CD14-positive monocyte (primary cell): Measurements from ENCODE around the gene CDHR5. TPM values are rescaled to one million over a fixed set of nuclear protein-coding genes. Genes with fewer than 3 reads are reported as not detected.
A peak's percentile ranks its signal among the peaks of the same experiment; 100 is the strongest.

Experiments used
- DNase-seq, 3 donors: peaks; one replicate each; pipeline ENCODE4 v3.0.0-alpha.2; 2011 to 2022
- H2AFZ ChIP-seq: 2 replicates; pipeline ENCODE4 v1.6.0; 2012; ENCODE audit warnings: mild to moderate bottlenecking, low read depth, low read length, inconsistent platforms; ENCODE audit not compliant: insufficient read depth, poor library complexity, severe bottlenecking
- H3K27ac ChIP-seq, 2 donors: 1 replicate in 1 of 2; 2 replicates in 1 of 2; pipeline ENCODE4 v1.5.1; 2012 to 2013; ENCODE audit warnings: low read length in 2 of 2, control low read depth in 1 of 2, inconsistent platforms in 1 of 2, low read depth in 1 of 2, mild to moderate bottlenecking in 1 of 2
- H3K27me3 ChIP-seq, 2 donors: one replicate each; pipeline versions ENCODE4 v1.6.0 to v1.6.1; 2011 to 2013; ENCODE audit warnings: low read length in 2 of 2; ENCODE audit not compliant: control insufficient read depth in 2 of 2, insufficient read depth in 2 of 2
- H3K36me3 ChIP-seq, 2 donors: replicated peaks in 1 of 2; 1 replicate in 1 of 2; 2 replicates in 1 of 2; pipeline versions ENCODE4 v1.5.1 to v1.6.1; 2012 to 2013; ENCODE audit warnings: low read length in 2 of 2, control low read depth in 1 of 2, inconsistent platforms in 1 of 2, mild to moderate bottlenecking in 1 of 2; ENCODE audit not compliant: insufficient read depth in 2 of 2, control insufficient read depth in 1 of 2
- H3K4me1 ChIP-seq, 2 donors: 1 replicate in 1 of 2; 2 replicates in 1 of 2; pipeline versions ENCODE4 v1.5.1 to v1.6.1; 2012 to 2013; ENCODE audit warnings: low read length in 2 of 2, control low read depth in 1 of 2, inconsistent platforms in 1 of 2, mild to moderate bottlenecking in 1 of 2, moderate library complexity in 1 of 2; ENCODE audit not compliant: insufficient read depth in 2 of 2, control insufficient read depth in 1 of 2
- H3K4me2 ChIP-seq: replicated peaks from 2 replicates; pipeline ENCODE3; 2012; ENCODE audit warnings: low read length, moderate library complexity, mild to moderate bottlenecking; ENCODE audit not compliant: poor library complexity, severe bottlenecking; ENCODE audit errors: extremely low read depth
- H3K4me3 ChIP-seq, 3 experiments: fragments of 200-600 bp in 1 of 3; sonication (generic) in 1 of 3; replicated peaks in 1 of 3; 1 replicate in 2 of 3; 2 replicates in 1 of 3; pipeline ENCODE4 v1.5.1; 2011 to 2013; ENCODE audit warnings: low read length in 3 of 3, mild to moderate bottlenecking in 3 of 3, control low read depth in 2 of 3, low read depth in 2 of 3, inconsistent platforms in 1 of 3, moderate library complexity in 1 of 3
- H3K79me2 ChIP-seq: 2 replicates; pipeline ENCODE4 v1.6.0; 2012; ENCODE audit warnings: mild to moderate bottlenecking, control low read depth, inconsistent platforms, low read length, moderate library complexity; ENCODE audit not compliant: insufficient read depth
- H3K9ac ChIP-seq: 2 replicates; pipeline ENCODE4 v1.6.0; 2017; ENCODE audit warnings: low read length, mild to moderate bottlenecking; ENCODE audit not compliant: insufficient read depth, poor library complexity, severe bottlenecking
- H3K9me3 ChIP-seq, 2 donors: replicated peaks in 1 of 2; 1 replicate in 1 of 2; 2 replicates in 1 of 2; pipeline versions ENCODE4 v1.5.1 to v1.6.1; 2012 to 2013; ENCODE audit warnings: low read length in 2 of 2, control low read depth in 1 of 2; ENCODE audit not compliant: control insufficient read depth in 1 of 2, insufficient read depth in 1 of 2
- H4K20me1 ChIP-seq: 2 replicates; pipeline ENCODE4 v1.6.0; 2012; ENCODE audit warnings: mild to moderate bottlenecking, low read length, control low read depth, moderate library complexity; ENCODE audit not compliant: insufficient read depth
- H3K27ac Mint-ChIP-seq, 7 donors: one replicate each; pipeline ENCODE4 v1.8.0; 2020; ENCODE audit warnings: mild to moderate bottlenecking in 7 of 7, mixed read lengths in 7 of 7, moderate library complexity in 6 of 7, inconsistent platforms in 2 of 7
- H3K27me3 Mint-ChIP-seq, 3 donors: one replicate each; pipeline ENCODE4 v1.8.0; 2021 to 2022; ENCODE audit warnings: low read depth in 3 of 3, mild to moderate bottlenecking in 3 of 3, mixed read lengths in 3 of 3, moderate library complexity in 3 of 3, inconsistent platforms in 1 of 3
- H3K36me3 Mint-ChIP-seq, 2 donors: one replicate each; pipeline ENCODE4 v1.8.0; 2020; ENCODE audit warnings: mixed read lengths in 2 of 2, inconsistent platforms in 1 of 2, mild to moderate bottlenecking in 1 of 2
- H3K4me1 Mint-ChIP-seq: one replicate; pipeline ENCODE4 v1.8.0; 2020; ENCODE audit warnings: mild to moderate bottlenecking, mixed read lengths
- H3K4me3 Mint-ChIP-seq, 2 donors: one replicate each; pipeline ENCODE4 v1.8.0; 2020; ENCODE audit warnings: mild to moderate bottlenecking in 2 of 2, mixed read lengths in 2 of 2, moderate library complexity in 1 of 2
- H3K9me3 Mint-ChIP-seq, 7 donors: one replicate each; pipeline ENCODE4 v1.8.0; 2020 to 2022; ENCODE audit warnings: mixed read lengths in 7 of 7, mild to moderate bottlenecking in 6 of 7, moderate library complexity in 6 of 7, inconsistent platforms in 2 of 7
- WGBS: methylation state at CpG from one replicate; pipeline ENCODE4 v1.1.5; 2013; ENCODE audit warnings: missing lambda C conversion rate; ENCODE audit not compliant: insufficient coverage; 5-methylcytosine and 5-hydroxymethylcytosine counted together
- intact Hi-C, 2 donors: fragments of 100-400 bp; cut with micrococcal nuclease; formaldehyde crosslinking; loops; one replicate each; pipeline versions ENCODE4 v1.15.0 to v1.15.1; 2023
- polyA plus RNA-seq, 3 donors: library from polyadenylated mRNA; depleted of rRNA in 1 of 3; unstranded in 2 of 3; stranded (reverse) in 1 of 3; fragments of 300-500 nt in 2 of 3; fragments of >200 nt in 1 of 3; fragmentation: Illumina TruSeq in 2 of 3; gene quantifications; 1 replicate in 2 of 3; 2 replicates in 1 of 3; pipeline ENCODE4 v1.2.3, GENCODE V29; 2012 to 2021
- TF ChIP-seq, protein P1 (sequence below): fragments of 200-600 bp; IDR thresholded peaks from one replicate; pipeline ENCODE4 v1.8.0; 2022; ENCODE audit warnings: antibody characterized with exemption, mild to moderate bottlenecking

CDHR5 gene
- polyA plus RNA-seq, 3 donors = 0.18 to 0.43 (median 0.18) TPM

DNA sequence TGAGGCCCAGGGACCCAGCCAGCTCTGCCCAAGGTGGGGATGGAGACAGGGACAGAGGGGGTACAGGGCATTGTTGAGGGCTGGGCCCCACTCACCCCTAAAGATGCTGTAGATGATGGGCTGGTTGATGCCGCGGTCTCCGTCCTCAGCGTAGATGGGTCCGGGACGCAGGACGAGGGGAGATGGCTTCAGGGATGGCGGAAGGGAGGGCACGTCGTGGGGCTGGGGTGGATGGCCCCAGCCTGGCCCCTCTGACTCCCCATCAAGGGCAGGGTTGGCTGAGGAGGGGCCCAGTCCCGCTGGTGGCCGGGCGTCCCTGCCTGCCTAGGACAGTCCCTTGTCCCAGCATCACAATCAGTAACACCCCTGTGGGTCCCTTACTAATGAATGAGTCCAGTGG is 4.6 kb downstream of the CDHR5 start:
- Mint-ChIP-seq H3K27ac (peak overlapping the region in 2 of 7 donors; percentile 14 to 42), H3K9me3 (no peaks in the 10 kb centered on the region)
- intact Hi-C loops = no loop called here

DNA sequence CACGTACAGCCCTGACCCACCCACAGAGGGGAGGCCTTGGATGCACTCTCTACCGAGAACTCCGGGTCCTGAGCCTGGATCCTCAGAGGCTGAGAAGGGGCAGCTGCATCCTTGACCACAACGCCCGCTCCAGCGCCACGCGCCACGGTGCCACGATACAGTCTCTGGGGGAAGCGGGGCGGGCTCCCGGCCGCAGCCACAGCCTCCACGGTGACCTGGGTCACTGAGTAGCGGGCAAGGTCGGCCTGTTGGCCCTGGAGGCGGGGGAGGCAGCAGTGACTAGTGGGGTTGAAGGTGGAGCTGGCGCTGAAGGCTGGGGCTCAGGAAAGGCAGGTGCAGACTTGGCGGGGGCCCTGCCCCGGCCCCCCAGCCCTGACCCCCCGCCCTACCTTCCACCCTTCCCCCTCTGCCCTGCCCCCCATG is 5.1 kb downstream of the CDHR5 start:
- TF ChIP-seq, protein P1, sequence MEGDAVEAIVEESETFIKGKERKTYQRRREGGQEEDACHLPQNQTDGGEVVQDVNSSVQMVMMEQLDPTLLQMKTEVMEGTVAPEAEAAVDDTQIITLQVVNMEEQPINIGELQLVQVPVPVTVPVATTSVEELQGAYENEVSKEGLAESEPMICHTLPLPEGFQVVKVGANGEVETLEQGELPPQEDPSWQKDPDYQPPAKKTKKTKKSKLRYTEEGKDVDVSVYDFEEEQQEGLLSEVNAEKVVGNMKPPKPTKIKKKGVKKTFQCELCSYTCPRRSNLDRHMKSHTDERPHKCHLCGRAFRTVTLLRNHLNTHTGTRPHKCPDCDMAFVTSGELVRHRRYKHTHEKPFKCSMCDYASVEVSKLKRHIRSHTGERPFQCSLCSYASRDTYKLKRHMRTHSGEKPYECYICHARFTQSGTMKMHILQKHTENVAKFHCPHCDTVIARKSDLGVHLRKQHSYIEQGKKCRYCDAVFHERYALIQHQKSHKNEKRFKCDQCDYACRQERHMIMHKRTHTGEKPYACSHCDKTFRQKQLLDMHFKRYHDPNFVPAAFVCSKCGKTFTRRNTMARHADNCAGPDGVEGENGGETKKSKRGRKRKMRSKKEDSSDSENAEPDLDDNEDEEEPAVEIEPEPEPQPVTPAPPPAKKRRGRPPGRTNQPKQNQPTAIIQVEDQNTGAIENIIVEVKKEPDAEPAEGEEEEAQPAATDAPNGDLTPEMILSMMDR = no peak
- Mint-ChIP-seq H3K36me3 (peaks cover 0 to 24% of the 10 kb centered on the region in 2 donors), H3K9me3 (no peaks in the 10 kb centered on the region), H3K27me3 (peaks cover 0 to 4% (median 0%) of the 10 kb centered on the region in 3 donors), H3K27ac (no peak overlapping the region), H3K4me1 (peaks cover 30% of the 10 kb centered on the region), H3K4me3 (no peak overlapping the region)
- intact Hi-C loops = no loop called here
- Histone ChIP-seq H3K9me3 (no peaks in the 10 kb centered on the region), H3K27ac (no peak overlapping the region), H3K27me3 (no peaks in the 10 kb centered on the region), H4K20me1 (peaks cover 6% of the 10 kb centered on the region), H3K4me1 (peaks cover 33 to 40% of the 10 kb centered on the region in 2 donors), H2AFZ (no peak overlapping the region), H3K9ac (no peak overlapping the region), H3K4me2 (no peak overlapping the region), H3K4me3 (no peak overlapping the region), H3K79me2 (peaks cover 9% of the 10 kb centered on the region), H3K36me3 (peaks cover 2 to 3% of the 10 kb centered on the region in 2 donors)
- WGBS = 92% methylated on average over 6 of the region's 22 CpGs
- DNase-seq = no peak

More for the DNA sequence above, 4.6 kb downstream of the CDHR5 start:
- H4K20me1 ChIP-seq = peaks cover under 1% of the 10 kb centered on the region
- TF ChIP-seq, protein P1 = no peak
- peaks cover 27 to 34% of the 10 kb centered on the region in 2 donors for H3K4me1 ChIP-seq
- H3K9ac ChIP-seq = no peak overlapping the region
- whole genome bisulfite sequencing = 94% methylated on average over 10 of the region's 13 CpGs
- H2AFZ ChIP-seq = no peak overlapping the region
- peak overlapping the region in 1 of 2 donors; percentile 15 for H3K27ac ChIP-seq
- H3K79me2 ChIP-seq = peaks cover 3% of the 10 kb centered on the region
- no peak overlapping the region for H3K4me3 ChIP-seq
- H3K4me1 Mint-ChIP-seq = peaks cover 29% of the 10 kb centered on the region
- H3K27me3 ChIP-seq = peaks cover 0 to 3% of the 10 kb centered on the region in 2 donors
- H3K4me3 Mint-ChIP-seq = no peak overlapping the region
- H3K36me3 Mint-ChIP-seq = peaks cover 0 to 23% of the 10 kb centered on the region in 2 donors
- H3K4me2 ChIP-seq = peak overlapping the region; percentile 27
- peaks cover 0 to 5% (median 4%) of the 10 kb centered on the region in 3 donors for H3K27me3 Mint-ChIP-seq
- no peak for DNase-seq
- peaks cover 0 to 2% of the 10 kb centered on the region in 2 donors for H3K36me3 ChIP-seq
- no peaks in the 10 kb centered on the region for H3K9me3 ChIP-seq
